Stimulated activated CD4-positive, alpha-beta T cell treated with anti-CD3 and anti-CD28 coated beads, Interleukin-1b, Interleukin-23, amount 100 ng/mL, for 24 hours (primary cell): ENCODE measurements around the gene DHRS13.
A peak's percentile ranks its signal among the peaks of the same experiment; 100 is the strongest.

ENCODE experiments used
- DNase-seq, 4 experiments: peaks; one replicate each; pipeline ENCODE4 v3.0.0-alpha.2; 2020; ENCODE audit warnings: low read depth in 4 of 4, low spot score in 1 of 4

The DHRS13 gene, protein sequence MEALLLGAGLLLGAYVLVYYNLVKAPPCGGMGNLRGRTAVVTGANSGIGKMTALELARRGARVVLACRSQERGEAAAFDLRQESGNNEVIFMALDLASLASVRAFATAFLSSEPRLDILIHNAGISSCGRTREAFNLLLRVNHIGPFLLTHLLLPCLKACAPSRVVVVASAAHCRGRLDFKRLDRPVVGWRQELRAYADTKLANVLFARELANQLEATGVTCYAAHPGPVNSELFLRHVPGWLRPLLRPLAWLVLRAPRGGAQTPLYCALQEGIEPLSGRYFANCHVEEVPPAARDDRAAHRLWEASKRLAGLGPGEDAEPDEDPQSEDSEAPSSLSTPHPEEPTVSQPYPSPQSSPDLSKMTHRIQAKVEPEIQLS

DNA sequence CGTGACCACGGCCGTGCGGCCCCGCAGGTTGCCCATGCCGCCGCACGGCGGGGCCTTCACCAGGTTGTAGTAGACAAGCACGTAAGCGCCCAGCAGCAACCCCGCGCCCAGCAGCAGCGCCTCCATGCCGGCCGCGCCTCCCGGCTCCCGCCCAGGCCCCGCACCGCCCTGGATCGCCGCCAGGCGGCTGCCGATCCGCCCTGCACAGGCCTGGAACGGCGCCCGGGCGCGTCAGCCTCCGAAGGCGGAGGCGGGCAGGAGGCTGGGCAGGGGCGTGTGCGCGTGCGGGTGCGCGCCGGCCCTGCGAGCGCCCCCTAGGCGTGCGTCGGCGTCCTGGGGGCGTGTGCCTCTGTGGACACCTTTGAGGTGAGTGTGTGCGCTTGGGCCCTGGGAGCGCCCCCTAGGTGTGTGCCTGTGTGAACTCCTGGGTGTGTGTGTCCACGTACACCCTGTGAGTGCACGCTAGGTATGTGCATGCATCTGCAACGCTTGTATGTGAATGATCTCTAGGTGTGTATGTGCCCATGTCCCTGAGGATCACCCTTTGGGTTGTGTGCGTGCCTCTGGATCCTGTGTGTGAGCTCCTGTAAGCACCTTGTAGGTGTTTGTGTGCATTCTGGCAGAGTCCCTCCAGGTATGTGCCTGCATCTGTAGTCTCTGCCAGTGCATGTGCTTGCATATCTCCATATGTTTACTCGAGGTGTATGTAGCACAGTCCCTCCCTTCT is at the start of gene DHRS13:
Gene DHRS13, minus strand, starts transcription at position 261 of the 727 bp plus-strand sequence. Its CDS starts 135 bp downstream, at position 126.
- DNase-seq, result peak; percentile 73 to 92 (median 86)

DNA sequence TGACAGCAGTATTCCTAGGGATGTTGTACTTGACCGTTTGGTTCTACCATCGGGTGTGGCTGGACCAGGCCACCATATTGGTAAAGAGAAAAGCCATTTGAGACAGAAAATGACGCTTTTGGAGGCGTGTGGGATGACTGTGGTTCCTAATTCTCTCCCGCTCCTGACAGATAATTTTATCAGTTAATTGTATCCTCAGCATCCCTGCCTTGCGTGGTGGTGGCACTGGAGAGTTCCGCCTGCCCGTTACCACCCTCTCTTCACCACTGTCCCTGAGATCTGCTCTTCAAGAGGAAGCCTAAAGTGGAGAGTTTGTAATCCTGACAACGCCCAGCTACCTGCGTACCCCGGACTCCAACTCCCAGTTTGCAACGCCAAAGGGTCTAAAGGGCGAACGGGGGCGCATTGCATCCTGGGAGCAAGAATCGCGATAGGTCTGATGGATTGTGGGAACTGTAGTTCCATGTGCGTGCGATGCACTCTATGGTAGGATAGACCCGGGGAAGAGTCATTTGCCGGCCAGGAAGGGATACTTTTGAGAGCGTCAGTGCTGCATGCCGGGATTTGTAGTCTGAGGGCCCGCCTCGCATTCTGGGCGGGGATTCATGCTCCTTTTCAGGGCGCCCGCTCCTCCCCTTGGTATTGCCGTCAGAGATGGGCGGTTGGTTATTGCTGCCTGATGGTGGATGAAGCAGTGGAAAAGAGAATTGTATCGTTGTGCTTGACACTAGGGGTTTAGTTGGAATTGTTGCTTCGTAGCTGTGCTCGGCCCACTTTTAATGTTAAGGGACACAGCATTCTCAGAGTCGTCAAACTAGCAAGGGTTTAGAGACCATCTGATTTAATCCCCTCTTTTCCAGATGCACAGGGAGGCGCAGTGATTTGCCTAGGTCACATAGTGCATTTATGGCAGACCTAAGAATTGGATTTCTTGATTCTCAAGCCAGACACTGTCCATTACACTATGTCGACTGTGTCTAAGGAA is 49.4 kb upstream of the DHRS13 start:
- DNase-seq, result peak; percentile 80 to 89 (median 88)

DNA sequence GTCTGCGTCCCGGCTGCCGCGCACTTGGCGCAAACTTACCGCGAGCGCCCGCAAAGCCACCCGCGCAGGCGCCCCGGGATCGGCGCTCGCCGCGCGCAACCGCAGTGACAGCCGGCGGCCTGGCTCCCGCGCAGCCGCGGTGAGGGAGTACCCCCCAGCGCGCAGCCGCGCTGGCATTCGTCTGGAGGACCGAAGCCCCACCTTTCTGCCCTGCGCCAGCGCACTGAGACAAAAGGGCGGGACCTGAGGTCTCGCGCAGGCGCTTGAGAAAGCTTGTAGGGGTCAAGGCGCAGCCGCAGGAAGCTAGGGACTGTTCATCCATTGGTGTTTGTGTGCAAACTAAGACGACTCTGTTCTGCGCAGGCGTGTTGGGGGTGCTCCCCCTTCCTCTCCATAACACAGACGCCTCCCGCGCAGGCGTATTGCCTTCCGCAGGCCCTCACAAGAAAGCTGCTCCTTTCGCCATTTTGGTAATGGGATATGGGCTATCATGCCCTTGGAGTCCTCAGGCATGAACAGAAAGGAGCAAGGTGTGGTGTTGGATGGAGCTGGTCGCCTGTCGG is 48.6 kb upstream of the DHRS13 start, which contains the start of gene PHF12:
Gene PHF12, minus strand, starts transcription at position 91 of the 563 bp plus-strand sequence. CDS start 558 bp downstream, outside the sequence.
- DNase-seq, result peak; percentile 96 to 99 (median 98)

DNA sequence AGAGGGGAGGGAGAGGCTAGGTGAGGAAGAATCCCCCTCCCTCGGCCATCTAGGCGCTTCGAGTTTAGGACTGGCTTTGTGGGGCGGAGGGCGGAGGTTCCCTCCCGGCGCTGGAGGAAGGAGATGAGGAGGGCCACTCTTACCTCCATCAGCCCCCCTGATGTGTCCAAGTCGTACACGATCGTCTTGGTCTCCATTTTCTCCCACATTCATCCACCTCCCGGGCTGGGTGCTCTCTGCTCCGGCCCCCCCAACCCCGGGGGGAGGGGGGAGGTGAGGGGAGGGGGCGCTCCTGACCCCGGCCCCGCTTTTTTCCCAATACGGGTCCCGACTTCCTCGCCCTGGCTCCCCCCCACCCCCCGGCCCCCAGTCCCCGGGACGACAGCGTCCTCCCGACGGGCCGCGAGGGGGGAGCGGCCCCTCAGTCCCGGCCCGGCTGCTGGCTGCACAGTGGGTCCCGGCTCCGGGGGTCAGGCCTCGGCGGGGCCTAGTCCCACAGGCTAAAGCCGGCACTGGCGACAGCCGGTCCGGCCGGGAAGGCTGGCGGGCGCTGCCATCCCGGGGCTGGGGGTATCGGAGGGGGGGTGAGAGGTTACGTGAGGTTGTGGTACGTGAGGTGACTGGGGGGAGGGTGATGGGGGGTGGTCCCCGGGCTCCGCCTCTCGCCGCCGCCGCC is 48.0 kb upstream of the DHRS13 start:
- no peak for DNase-seq

DNA sequence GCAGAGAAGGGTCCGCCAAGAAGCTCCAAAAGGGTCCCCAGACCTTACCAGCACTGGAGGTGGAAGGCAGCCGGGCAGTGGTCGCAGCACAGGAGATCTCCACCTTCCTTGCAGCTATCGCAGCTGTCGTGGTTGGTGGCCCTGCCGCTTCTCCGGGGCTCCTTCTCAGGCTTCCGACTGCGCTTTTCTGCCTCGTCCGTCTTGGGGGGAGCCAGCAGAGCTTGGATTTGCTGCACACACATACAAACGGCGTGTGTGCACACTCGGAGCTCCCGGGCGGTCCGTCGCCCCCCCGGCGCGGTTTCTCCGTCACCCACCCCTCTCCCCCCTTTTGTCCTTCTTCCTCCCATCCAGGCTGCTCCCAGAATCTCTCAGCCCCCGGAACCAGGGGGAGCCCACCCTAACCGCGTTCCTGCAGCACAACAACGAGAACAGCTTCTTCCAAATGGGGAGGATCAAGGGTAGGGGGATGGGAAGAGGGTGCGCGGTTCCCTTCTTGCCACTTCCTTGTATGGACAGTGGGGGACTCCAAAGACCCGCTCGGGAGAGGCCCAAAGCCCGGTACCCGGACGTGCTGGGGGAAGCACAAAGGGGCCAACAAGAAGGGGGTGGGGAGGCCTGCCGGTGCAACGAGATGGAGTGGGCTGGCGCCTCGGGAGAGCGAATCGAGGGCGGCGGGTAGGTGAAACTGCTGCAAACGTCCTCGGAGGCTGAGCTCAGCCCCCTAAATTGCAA is 47.3 kb upstream of the DHRS13 start:
- DNase-seq, result peak in 3 of 4 experiments; percentile 24 to 46 (median 40)

DNA sequence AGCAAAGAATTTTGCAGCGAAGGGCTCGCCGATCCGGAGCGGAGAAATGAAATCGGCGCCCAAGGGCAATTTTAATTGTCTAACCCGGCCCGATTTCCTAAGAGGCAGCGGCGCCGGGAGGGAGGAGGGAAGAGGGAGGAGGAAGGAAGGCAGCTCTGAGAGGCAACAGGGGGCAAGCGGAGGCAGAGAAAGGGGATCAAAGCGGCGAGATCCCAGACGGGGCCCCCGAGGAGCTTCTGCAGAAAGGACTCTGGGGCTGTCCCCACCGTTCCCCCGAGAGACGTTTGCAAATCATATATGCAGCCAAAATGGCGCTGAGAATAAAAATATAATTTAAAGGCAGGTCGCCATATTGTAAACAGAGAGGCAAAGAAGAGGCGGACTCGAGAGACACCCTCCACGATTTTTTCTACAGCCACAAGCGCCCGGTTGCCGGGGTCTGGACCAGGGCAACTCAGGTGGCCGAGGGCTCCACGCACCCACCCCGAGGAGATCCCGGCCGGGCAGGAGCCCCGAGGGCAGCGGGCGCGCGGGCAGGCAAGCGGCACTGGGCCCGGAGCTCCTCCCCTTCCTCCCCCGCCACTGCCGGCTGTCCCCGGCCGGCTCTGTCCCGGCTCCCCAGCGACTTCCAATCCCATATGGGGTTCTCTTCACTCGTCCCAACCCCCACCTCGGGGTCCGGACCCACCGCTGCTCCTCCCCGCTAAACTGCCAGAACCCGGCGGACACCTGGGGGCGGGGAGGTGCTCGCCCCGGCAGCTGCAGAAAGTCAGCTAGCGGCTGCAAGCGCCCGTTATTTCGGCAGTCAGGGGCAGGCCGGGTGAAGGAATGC is 46.5 kb upstream of the DHRS13 start:
- DNase-seq, result peak; percentile 25 to 64 (median 50)

DNA sequence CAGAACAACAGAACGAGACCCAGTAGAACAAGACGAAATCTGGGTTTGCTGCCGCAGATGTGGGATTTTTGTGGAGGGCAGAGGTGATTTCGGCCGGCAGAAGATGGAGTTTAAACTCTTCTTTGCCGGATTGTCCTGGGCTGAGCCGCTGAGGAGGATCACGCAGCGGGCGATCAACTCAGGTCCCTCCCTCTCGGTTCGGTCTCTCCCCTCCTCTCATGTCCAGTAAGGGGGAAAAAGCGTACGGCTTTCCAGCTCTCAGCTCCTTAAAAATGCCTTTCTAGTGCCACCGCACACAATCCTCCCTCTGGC is 46.0 kb upstream of the DHRS13 start:
- no peak for DNase-seq

DNA sequence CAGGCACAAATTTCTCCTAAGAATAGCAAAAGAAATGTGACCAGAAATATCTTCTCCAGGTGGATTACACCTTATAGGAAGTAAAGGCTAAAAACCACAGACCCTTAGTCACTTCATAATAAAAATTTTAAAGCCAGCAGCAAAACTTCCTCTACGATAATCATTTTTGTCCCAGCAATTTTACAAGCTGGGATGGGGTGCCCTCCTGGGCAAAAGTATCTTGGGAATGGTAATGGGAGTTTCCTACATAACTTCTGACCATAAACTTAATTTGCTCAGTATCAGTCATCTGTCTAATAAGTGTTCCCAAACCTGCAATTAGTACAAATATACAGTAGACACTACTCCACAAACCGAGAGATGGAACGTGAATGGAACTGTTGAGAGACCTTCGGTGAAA is 45.5 kb upstream of the DHRS13 start:
- DNase-seq, result no peak

DNA sequence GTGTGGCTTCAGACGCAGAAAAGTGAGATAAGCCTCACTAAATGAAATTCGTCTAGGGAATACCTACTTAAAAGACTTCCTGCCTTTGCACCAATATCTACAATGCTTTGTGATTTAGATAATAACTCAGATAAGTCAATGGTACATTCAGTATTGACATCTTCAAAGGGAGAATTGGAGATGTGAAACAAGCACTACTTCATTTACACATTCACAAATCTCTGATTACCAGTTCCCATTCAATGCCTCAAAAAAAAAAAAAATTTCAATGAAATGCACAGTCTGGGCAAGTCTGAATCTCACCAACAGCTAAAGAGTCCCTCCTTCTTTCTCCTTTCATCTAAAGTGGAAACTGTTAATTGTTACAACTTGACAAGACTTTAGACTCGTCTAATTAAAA is 44.8 kb upstream of the DHRS13 start:
- no peak for DNase-seq

DNA sequence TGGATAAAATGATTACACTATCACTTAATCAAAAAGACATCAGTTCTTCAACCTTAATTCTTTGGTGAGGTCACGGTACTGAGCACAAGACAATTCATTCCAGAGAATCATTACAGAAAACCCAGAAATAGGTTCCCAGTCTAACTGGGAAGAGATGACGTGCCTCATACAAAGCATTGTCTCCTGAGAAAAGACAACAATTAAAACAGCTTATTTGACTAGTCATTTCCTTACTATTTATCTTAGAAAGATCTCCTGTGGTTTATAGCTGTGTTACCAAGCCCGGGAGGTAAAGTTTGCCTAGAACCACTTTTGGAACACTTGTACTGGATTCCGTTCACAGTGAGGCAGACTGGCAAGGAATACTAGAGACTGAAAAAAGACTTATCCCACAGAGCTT is 43.4 kb upstream of the DHRS13 start:
- no peak for DNase-seq

DNA sequence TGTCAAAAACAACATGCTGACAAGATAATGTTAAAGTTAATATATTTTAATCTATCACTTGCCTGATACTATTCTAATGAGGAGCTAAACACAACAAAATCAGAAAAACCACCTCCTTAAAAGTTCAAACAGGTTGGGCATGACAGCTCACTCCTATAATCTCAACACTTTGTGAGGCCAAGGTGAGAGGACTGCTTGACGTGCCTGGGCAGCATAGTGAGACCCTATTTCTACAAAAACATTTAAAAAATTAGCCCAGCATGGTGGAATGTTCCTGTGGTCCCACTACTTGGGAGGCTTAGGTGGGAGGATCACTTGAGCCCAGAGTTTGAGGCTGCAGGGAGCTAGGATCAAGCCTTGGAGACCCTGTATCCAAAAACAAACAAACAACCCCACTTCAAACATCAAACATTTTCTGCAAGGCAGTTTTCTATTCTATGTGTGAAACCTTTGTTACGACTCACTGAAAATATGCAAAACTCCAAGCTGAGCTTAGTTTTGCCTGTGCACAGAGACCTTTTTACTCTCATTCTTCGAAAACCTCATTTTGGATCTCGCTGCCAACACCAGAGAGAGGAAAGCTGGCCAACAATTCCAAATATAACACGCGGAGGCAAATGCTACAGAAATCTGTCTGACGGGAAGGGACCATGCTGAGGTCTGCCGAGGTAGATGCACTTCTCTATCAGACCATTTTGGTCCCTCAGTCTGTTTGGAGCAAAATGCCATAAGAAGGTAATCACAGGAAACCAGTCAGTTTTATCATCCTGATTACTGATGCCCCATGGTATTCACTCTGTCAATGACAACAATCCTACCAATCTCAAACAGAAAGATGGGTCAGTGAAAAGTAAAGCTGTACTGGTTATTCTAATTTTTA is 42.2 kb upstream of the DHRS13 start:
- no peak for DNase-seq

DNA sequence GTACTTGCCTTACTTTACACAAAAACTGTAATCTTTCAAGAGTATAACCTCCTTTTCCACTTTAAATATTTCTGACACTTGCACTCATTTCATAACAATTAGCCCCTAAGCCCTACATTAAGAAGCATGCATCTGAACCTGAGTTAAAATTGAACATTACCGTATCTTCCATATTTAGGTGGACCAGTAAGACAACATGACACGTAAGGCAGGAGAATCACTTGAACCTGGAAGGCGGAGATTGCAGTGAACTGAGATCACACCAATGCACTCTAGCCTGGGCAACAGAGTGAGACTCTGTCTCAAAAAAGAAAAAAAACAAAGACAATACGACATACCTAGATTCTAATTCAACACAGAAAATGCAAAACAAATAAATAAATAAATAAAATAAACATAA is 41.5 kb upstream of the DHRS13 start:
- DNase-seq, result no peak

DNA sequence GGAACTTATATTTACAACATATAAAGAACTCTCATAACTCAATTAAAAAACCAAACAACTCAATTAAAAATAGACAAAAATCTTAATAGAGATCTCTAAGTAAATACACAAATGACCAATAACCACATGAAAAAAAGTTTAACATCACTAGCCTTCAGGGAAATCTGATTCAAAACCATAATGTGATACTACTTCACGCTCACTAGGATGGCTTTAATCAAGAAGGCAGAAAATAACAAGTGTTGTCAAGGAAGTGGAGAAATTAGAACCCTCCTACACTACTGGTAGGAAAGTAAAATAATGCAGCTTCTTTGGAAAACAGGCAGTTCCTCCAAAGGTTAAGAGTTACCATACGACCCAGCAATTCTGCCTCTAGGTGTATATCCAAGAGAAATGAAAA is 40.0 kb upstream of the DHRS13 start:
- DNase-seq, result no peak

DNA sequence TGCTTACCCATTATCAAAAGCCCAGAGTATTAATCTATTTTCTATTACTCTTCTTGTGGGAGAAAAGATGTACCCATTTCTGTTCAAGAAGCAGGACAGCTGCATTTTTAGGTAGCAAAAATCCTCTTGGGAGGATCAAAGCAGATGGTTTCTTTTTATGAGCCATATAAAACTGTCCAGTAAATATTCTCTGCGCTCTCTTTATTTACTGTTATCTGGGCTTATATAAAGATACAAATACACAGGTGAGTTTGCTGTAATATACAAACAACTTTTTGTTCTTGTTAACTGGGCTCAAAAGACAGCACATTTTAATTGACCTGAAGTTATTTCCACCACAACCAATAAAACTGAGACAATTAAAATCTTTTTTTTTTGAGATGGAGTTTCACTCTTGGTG is 38.4 kb upstream of the DHRS13 start:
- DNase-seq, result no peak

DNA sequence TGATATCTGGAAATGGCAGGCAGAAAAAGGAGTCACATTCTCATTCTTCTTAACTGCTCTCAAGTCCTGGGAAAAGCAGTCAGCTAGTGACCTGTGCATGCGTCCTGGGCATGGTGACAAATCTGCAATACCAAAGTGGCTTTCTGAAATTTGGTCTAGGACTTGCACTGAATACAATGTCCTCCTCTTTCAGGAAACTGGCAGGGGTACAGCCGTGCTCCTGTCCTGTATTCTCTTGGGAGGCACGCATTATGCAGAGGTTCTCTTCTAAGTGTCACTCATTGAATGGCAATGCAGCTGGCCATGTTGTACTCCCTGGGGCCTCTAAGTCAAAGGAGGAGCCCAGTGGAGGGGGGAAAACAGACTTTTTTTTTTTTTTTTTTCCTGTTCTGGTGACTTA is 37.8 kb upstream of the DHRS13 start:
- no peak for DNase-seq

DNA sequence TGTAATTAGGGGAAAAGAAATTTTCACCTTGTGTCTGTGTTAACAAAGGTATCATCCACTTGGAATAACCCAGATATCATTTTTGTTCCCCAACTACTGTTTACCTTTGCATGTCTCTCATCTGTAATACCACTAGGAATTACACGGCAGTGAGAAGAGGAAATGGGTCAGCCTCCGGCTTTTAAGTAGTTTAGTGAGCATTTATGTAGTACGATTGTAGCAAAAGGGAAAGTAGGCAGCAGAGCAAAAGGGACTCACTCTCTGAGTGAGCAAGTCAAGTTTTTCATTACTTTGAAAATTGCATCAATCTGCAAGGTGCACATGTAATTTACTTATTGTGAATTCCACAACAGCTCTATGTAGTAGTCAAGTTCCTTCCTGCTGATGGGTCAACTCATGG is 37.3 kb upstream of the DHRS13 start:
- no peak for DNase-seq

DNA sequence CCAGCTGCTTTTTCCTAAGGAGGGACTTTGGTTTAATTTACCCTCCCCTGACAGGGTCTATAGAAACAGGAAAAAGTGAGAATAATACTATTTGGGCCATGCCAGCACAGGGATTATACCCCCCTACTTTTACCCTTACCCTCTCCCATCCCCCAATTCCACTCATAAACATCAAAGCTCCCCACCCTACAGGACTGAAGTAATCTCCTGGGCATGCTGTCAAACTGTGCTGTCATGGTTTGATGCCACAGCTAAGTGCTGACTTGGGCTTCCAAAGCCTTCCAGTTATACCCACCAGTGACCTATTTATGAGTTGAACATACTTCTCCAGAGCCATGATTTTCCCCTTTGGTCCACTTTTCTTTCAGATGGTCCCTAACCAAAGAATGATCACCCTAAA is 35.7 kb upstream of the DHRS13 start:
- no peak for DNase-seq
